Bronchial epithelial cell (primary cell): ENCODE measurements around the gene LAMC1. TPM values are rescaled to one million over a fixed set of nuclear protein-coding genes. Genes with fewer than 3 reads are reported as not detected.
A peak's percentile ranks its signal among the peaks of the same experiment; 100 is the strongest.

Experiments used
- DNase-seq: peaks from one replicate; pipeline ENCODE4 v3.0.0-alpha.2; 2010; ENCODE audit warnings: low read depth
- FAIRE-seq: peaks from 2 replicates; lab custom pipeline; 2011; peaks lifted over from hg19 to GRCh38; lab: Jason Lieb, UNC
- H3K27me3 ChIP-seq: 2 replicates; pipeline ENCODE4 v1.5.1; 2011; ENCODE audit warnings: low read length; ENCODE audit not compliant: control insufficient read depth, insufficient read depth
- H3K36me3 ChIP-seq: 2 replicates; pipeline ENCODE4 v1.5.1; 2011; ENCODE audit warnings: low read length; ENCODE audit not compliant: control insufficient read depth, insufficient read depth
- H3K4me3 ChIP-seq: 2 replicates; pipeline ENCODE4 v1.5.1; 2011; ENCODE audit warnings: mild to moderate bottlenecking, low read depth, low read length, control low read depth
- total RNA-seq: library from RNA; depleted of rRNA; stranded (reverse); fragments of >200 nt; gene quantifications from 2 replicates; pipeline ENCODE4 v1.2.1, GENCODE V29; 2014
- TF ChIP-seq, protein P1 (sequence below): IDR thresholded peaks from 2 replicates; pipeline ENCODE4 v1.5.1; 2011; ENCODE audit warnings: mild to moderate bottlenecking, moderate library complexity, low read length, control low read depth, inconsistent platforms; ENCODE audit not compliant: insufficient read depth, severe bottlenecking

The LAMC1 gene
- total RNA-seq, 1 donor from 2014 or later: 219 TPM

- TF ChIP-seq, protein P1, sequence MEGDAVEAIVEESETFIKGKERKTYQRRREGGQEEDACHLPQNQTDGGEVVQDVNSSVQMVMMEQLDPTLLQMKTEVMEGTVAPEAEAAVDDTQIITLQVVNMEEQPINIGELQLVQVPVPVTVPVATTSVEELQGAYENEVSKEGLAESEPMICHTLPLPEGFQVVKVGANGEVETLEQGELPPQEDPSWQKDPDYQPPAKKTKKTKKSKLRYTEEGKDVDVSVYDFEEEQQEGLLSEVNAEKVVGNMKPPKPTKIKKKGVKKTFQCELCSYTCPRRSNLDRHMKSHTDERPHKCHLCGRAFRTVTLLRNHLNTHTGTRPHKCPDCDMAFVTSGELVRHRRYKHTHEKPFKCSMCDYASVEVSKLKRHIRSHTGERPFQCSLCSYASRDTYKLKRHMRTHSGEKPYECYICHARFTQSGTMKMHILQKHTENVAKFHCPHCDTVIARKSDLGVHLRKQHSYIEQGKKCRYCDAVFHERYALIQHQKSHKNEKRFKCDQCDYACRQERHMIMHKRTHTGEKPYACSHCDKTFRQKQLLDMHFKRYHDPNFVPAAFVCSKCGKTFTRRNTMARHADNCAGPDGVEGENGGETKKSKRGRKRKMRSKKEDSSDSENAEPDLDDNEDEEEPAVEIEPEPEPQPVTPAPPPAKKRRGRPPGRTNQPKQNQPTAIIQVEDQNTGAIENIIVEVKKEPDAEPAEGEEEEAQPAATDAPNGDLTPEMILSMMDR: no peak
- no peak for DNase-seq
These were observed 19.1 kb upstream of the LAMC1 start for GRCh38 chr1:183004141-183004540.

GRCh38 chr1:183011859-183012258 lies 11.4 kb upstream of the LAMC1 start:
- H3K4me3 ChIP-seq: no peak overlapping the region
- no peaks in the 10 kb centered on the region for H3K36me3 ChIP-seq
- DNase-seq (no peak), FAIRE-seq (no peak)
- TF ChIP-seq, protein P1: no peak
- no peaks in the 10 kb centered on the region for H3K27me3 ChIP-seq

More at GRCh38 chr1:183004141-183004540, 19.1 kb upstream of the LAMC1 start:
- Histone ChIP-seq H3K27me3 (no peaks in the 10 kb centered on the region), H3K4me3 (no peak overlapping the region), H3K36me3 (no peaks in the 10 kb centered on the region)
- no peak for FAIRE-seq

DNA sequence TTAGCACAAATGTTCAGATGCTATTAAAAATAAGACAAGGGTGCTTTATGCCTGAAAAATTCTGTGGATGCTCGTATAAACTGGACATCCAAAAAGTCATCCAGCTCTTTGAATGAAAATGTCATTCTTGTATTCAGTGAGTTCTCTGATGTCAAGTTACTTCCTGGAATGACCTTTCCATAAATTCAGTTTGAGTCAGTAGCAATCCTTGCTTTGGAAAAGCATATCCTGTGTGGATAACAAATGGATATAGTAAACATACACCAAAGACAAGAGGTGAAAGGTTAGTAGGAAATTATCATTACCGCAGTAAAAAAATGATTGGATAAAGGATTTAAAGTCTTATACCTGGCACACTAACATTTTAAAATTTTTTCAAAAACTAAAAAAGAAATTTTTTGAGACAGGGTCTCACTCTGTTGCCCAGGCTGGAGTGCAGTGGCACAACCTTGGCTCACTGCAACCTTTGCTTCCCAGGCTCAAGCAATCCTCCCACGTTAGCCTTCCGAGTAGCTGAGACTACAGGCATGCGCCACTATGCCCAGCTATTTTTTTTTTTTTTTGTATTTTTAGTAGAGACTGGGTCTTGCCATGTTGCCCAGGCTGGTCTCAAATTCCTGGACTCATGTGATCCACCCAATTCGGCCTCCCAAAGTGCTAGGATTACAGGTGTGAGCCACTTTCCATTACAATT lies 10.8 kb upstream of the LAMC1 start:
- DNase-seq: no peak
- no peak for FAIRE-seq
- H3K4me3 ChIP-seq: no peak overlapping the region
- TF ChIP-seq, protein P1: no peak
- no peaks in the 10 kb centered on the region for H3K27me3 ChIP-seq
- no peaks in the 10 kb centered on the region for H3K36me3 ChIP-seq

DNA sequence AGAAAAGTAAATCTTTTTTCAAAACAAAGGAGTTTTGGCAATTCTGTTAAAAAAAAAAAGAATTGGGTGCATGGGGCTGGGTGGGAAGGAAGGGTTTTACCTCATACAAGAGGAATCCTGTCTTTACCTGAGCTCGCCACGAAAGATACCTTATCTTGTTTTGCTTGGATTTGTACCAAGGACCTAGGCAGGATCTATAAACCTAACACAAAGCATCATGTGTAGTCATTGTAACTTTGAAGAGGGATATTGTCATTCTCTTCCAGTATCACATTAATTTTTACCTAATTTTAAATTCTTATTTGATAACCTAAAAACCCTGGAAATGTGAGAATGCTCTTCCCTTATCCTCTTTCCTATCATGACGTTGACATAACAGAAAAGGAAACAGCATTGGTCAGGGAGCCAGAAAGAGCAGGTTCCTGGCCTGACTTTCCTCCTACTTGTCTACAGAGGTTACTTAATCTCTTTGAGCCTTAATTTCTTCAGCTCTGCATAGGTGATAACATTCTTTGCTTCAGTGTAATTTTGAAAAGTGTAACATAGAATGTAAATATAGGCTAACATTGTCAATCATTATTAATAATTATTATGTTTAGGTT lies 4.0 kb upstream of the LAMC1 start:
- Histone ChIP-seq H3K4me3 (no peak overlapping the region), H3K27me3 (no peaks in the 10 kb centered on the region), H3K36me3 (no peaks in the 10 kb centered on the region)
- FAIRE-seq: no peak
- TF ChIP-seq, protein P1: no peak
- peak; percentile 40 for DNase-seq

DNA sequence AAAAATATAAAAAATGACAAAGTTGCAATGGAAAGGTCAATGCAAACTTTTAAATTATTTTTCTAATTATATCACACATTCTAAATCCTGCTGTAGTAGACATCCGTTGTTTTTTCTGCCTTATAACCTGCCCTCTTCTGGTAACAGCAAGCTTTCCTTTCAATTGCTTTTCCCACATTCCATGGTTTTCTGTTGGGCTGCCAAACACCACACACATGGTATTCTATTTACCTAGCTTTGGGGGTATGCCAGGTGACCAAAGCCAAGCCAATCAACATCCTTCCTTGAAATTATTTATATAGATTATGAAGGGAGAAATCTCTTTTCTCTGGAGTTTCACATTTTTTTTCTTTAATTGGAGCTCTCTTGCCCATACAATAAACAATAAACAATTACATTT lies 3.4 kb upstream of the LAMC1 start:
- no peak for FAIRE-seq
- DNase-seq: peak; percentile 35
- Histone ChIP-seq H3K27me3 (no peaks in the 10 kb centered on the region), H3K4me3 (no peak overlapping the region), H3K36me3 (no peaks in the 10 kb centered on the region)
- TF ChIP-seq, protein P1: peak; percentile 4
